OCI-M1 (cell line): ENCODE measurements around the gene NDUFS2.

ENCODE experiments used
- DNase-seq: peaks from one replicate; lab custom pipeline; 2025; lab: John Stamatoyannopoulos, UW

NDUFS2 gene

DNA sequence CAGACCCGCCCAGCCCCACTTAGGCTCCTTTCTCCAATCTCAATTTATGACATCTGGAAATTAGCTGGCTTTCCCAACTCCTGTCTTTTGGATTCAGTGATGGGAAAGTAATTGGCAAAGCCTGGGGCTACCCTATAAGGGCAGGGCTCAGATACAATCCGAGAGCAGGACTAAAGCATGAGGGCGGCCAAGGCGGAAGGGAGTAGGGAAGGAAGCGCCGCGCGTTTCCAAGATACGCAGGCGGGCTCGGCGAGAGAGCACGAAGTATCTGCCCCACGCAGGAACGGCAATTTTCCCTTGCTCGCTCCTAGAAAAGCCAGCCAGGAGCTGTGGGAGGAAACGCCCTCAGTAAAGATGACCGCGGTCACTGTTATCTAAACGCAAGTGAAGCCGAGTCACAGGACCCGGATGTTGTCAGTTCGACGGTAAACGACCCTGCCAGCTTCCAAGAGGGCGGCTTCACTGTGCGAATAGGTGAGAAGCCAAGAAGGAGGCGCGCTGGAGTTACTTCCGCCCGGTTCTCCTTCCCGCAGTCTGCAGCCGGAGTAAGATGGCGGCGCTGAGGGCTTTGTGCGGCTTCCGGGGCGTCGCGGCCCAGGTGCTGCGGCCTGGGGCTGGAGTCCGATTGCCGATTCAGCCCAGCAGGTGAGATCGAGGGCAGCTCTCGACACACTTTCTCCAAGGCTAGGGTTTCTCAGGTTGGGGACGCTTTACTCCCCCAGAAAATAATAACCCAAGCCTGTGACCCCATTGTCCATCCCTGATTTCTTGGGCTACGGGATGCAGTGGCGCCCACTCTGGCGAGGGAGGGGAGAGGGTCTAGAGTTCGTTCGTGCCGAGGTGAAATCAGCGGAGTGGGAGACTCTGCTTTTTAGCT lies at the start of gene NDUFS2:
NDUFS2 (plus strand) TSS at position 532 of the 877 bp plus-strand sequence; CDS start at position 551, 19 bp downstream.
- DNase-seq = peak; percentile 99

DNA sequence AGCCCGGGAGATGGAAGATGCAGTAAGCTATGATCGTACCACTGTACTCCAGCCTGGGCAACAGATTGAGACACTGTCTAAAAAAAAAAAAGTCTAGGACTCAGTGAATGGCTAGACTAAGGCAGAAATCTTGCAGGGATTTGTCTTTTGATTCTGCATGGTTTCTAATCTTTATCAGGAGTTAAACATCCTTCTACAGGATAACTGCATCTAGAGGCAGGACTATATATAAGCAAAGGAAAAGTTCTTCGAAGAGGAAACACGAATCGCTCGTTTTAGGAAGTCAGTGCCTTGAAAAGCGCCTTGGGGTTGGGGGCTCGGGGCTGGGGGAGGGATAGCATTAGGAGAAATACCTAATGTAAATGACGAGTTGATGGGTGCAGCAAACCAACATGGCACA lies 49.0 kb upstream of the NDUFS2 start:
- no peak for DNase-seq

DNA sequence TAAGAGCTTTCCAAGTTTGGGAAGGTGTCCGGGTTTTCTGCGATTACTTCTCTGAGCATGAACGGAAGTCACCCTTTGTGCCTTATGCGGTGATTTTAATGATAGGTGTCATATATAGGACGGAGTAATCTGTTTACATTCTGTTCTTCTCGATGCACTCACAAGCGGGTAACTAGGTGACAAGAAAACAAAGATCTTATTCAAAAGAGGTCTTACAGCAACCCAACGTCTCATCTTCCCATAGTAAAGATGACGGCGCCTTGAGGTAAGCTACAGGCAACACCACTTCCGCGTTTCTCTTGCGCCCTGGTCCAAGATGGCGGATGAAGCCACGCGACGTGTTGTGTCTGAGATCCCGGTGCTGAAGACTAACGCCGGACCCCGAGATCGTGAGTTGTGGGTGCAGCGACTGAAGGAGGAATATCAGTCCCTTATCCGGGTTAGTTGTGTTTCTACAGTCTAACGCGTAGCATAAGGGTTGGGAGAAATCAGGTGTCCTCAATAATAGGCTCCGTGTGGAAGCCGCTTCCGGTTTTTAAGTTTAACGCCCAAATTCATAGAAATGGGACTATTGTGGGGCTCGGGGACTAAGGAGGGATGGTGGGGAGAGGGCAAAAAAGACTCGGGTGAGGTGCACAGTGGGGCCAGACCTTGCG lies 48.4 kb upstream of the NDUFS2 start, which contains the start of gene UFC1:
UFC1 (plus strand) TSS at position 297 of the 656 bp plus-strand sequence; CDS start at position 317, 20 bp downstream.
- peak; percentile 95 for DNase-seq

DNA sequence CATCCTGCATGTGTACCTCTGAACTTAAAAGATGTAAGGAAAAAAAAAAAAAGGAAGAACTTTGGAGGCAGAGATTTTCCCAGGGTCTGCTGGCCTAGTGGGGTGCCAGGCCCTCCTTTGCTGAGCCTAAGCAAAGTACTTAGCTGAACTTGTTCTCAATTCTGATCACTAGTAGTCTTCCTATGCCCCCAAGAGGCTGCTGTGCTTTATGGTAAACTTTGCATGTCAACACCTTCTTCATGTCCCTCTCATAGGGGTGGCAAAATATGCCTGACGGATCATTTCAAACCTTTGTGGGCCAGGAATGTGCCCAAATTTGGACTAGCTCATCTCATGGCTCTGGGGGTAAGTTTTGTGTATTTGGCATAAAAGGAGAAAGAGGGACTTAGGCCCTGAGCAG lies 44.3 kb upstream of the NDUFS2 start:
- DNase-seq = no peak

DNA sequence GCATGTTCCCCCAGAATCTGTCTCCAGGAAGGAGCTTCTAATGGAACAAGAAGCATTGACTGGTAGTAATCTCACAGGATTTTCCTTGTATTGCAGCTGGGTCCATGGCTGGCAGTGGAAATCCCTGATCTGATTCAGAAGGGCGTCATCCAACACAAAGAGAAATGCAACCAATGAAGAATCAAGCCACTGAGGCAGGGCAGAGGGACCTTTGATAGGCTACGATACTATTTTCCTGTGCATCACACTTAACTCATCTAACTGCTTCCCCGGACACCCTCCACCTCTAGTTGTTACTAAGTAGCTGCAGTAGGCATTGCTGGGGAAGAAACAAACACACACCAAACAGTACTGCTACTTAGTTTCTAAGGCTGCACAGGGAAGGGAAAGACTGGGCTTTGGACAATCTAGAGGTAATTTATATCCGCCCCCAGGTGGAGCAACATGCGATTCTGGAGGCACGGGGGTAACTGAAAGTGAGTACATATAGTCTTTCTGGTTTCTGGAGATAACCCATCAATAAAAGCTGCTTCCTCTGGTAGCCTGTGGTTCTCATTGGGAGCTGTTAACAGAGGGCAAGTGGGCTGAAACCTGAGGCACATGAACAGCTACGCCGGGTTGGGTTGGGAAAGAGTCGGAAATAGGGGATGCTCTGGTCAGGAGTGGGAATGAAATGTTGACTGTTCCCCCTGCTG lies 43.7 kb upstream of the NDUFS2 start:
- DNase-seq = peak; percentile 61

DNA sequence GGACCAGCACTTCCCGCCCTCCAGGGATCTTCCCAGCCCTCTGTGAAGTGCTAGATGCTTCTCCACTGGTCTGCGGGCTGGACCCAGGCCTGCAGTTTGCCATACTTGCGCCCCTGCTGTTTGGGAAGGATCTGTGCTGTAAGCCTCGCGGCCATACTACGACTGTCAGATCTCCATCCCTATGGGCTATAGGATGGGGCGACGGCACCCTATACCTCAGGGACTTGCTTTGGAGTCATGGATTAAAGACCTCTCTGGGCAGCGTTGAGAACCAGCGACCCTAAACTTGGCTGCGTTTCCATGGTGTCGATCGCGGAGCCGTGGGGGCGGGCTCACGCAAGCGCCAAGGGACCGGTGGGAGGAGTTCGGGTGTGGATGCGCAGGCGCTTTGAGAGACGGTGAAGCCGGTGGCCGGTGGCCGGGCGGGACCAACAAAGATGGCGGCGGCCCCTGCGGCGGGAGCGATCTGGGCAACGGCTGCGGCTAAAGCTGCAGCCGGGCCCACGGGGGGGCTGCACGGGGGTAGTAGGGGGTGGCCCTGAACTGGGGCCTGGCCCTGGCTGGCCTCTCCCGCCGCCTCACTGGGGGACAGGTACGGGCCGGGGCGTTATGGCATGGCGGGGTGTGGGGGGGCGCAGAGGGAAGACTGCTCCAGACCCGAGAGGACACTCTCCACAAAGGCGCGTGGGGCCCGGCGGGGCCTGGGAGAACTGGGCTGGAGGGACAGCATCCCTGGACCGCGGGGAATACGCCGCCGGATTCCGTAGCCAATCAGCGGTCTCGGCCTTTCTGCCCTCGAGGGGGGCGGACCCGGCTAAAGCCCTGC lies 42.9 kb upstream of the NDUFS2 start, which contains the start of gene USP21:
USP21 (plus strand) TSS at position 414 of the 826 bp plus-strand sequence. CDS start 1,141 bp downstream, outside the sequence.
- peak; percentile 96 for DNase-seq

DNA sequence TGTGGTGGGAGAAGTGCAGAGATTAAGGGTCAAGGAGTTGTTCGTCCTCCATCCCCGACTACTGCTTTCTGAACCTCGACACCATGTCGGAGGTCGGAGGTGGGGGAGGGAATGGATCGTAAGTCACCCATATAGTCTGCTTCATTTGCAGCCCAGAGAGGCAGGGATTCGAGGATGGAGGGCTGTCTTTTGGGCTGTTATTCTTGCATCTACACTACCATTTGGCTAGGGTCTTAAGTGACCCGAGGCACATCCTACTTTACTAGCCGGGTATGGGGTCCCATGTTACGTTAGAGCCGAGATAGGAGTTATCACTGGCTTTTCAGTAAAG lies 42.3 kb upstream of the NDUFS2 start:
- DNase-seq = no peak

DNA sequence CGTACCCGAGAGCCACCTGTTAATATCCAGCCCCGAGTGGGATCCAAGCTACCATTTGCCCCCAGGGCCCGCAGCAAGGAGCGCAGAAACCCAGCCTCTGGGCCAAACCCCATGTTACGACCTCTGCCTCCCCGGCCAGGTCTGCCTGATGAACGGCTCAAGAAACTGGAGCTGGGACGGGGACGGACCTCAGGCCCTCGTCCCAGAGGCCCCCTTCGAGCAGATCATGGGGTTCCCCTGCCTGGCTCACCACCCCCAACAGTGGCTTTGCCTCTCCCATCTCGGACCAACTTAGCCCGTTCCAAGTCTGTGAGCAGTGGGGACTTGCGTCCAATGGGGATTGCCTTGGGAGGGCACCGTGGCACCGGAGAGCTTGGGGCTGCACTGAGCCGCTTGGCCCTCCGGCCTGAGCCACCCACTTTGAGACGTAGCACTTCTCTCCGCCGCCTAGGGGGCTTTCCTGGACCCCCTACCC lies 41.5 kb upstream of the NDUFS2 start:
- DNase-seq = no peak

DNA sequence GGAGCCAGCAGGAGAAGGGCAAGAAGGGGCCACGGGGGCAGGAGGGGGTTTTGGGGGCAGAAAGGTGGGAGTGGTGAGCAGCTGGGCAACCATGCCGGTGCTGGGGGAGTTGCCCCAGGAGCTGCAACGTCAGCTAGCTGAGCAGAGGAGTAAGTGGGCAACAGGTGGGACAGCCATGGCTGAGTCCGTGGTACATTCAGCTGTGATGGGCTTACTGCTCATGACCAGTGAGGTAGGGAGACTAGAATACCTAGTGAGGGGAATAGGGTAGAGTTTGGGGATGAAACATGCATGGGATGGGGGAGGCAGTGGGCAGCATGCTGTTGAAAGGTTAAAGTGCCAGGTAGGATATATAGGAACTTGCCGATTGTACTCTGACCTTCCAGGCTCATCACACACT lies 40.5 kb upstream of the NDUFS2 start:
- DNase-seq = no peak

DNA sequence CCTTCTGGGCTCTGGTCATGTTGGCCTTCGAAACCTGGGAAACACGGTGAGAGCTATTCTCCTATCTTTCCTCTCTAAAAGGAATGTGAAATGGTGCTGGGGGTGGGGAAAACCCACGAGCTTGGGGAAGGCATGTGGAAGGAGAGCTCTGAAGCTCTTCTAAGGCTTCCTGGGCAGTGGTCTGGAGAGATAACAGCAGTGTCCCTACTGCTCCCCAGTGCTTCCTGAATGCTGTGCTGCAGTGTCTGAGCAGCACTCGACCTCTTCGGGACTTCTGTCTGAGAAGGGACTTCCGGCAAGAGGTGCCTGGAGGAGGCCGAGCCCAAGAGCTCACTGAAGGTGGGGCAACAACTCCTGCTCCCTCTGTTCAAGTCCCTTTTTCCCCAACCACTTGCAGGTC lies 40.1 kb upstream of the NDUFS2 start:
- no peak for DNase-seq

DNA sequence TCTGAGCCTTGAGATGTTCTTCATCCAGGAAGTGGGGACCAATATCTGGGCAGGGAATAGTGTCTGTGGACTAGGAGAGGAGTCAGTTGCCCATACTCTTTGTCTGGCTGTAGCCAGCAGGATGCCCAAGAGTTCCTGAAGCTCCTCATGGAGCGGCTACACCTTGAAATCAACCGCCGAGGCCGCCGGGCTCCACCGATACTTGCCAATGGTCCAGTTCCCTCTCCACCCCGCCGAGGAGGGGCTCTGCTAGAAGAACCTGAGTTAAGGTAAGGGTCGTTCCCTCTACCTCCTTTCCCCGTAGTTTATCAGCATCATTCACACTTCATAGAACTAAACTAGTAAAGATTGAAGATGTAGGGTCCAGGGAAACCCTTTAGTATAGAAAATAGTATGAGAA lies 39.4 kb upstream of the NDUFS2 start:
- DNase-seq = no peak

DNA sequence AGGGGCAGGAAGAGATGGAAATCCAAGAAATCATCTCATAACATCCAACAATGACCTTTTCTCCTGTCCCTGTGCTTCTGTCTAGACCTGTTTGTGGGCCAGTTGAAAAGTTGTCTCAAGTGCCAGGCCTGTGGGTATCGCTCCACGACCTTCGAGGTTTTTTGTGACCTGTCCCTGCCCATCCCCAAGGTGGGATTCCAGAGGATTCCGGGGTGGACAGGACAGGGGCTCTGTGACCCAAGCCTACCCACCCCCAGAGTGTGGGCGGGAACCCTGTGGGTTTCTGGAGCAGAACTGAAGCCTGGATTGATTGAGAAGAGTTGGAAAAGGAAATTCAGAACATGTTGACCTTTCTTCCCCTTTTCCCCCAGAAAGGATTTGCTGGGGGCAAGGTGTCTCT lies 38.4 kb upstream of the NDUFS2 start:
- no peak for DNase-seq

DNA sequence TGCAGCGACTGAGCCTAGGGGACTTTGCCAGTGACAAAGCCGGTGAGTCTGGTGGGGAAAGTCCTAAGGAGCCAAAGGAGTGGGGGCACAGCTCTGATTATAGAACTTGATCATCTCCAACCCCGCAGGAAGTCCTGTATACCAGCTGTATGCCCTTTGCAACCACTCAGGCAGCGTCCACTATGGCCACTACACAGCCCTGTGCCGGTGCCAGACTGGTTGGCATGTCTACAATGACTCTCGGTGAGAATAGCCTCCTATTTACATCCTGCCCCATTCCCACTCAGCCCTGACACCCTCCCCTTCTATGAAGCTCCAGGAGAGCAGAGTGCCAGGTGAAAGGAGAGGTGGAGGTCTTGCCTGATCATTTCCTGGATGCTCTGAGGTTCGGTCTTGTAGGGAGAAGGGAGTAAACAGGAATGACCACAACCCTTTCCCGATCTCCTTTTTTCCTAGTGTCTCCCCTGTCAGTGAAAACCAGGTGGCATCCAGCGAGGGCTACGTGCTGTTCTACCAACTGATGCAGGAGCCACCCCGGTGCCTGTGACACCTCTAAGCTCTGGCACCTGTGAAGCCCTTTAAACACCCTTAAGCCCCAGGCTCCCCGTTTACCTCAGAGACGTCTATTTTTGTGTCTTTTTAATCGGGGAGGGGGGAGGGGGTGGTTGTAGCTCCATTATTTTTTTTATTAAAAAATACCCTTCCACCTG lies 37.1 kb upstream of the NDUFS2 start:
- DNase-seq = no peak

DNA sequence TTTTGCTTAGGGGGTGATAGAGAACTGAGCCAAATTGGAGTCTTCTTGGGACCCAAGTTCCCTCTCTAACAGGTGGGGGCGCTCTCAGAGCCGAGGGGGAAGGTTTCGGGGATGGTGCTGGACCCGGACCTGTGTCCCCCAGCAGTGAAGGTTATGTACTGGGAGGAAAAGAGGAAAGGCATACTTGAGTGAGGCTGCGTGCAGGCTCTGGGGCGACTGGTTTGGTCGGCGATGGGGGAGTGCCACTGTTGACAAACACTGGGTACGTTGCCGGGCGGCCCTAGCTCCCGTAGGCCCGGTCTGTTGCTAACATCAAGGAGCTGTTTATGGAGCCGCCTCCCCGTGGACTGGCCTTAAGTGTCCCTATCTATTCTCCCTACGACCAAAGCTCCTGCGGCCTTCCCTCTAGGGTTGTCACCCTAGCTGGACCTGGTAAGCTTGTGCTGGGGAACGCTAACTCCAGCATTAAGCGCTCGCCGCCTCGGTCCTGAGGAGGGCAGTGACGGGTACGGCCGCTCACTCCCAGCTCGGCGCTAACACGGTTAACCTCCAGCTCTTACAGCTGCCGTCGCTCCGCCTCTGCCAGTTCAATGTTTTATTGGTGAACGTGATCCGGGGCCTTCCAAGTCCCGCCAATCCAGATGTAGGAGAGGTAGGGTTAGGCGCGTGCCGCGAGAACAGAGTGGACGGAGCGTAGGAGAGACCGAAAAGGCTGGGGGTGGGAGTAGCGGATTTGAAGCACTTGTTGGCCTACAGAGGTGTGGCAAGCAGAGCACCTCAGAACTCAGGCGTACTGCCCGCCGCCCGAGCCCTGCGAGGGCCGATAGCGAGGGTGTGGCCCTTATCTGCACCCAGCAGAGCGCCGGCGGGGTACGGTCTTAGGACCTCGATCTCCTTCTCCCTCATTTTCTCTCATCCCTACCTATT lies 36.2 kb upstream of the NDUFS2 start, which contains the start of gene PPOX:
PPOX (plus strand) TSS at position 685 of the 927 bp plus-strand sequence. CDS start 422 bp downstream, outside the sequence.
- peak; percentile 100 for DNase-seq

DNA sequence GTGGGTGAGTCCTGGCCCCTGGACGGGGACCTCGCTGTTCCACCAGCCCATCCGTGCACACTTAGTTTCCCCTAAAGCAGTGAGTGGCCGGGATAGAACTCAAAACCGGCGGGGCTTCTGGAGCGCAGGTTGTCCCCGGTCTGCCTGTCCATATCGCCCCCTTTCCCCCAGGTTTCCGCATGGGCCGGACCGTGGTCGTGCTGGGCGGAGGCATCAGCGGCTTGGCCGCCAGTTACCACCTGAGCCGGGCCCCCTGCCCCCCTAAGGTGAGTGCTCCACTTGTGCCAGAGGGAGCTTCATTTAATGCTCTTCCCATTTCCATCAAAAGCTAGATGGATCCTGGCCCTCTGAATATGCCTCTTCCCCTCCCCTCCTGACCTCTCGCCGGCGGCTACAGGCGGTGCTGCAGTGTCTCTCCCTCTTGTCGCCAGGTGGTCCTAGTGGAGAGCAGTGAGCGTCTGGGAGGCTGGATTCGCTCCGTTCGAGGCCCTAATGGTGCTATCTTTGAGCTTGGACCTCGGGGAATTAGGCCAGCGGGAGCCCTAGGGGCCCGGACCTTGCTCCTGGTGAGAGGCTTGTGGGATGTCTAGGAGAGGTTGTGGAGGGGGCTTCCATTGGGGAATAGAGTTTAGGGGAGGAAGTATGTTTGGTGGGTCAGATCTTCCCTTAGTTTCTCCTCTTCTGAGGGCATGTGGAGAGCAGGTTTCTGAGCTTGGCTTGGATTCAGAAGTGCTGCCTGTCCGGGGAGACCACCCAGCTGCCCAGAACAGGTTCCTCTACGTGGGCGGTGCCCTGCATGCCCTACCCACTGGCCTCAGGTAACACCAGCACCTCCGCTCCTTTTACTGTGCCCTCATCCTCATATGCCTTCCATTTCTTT lies 35.3 kb upstream of the NDUFS2 start:
- DNase-seq = peak; percentile 84

DNA sequence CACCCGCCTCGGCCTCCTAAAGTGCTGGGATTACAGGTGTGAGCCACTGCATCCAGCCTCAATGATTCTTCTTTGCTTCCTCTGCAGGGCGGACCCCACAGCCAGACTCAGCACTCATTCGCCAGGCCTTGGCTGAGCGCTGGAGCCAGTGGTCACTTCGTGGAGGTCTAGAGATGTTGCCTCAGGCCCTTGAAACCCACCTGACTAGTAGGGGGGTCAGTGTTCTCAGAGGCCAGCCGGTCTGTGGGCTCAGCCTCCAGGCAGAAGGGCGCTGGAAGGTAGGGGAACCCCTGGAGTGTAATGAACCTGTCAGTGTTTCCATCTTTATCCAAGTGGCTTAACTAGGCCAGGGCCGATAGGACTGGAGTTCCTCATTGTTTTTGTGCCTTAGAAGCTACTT lies 33.3 kb upstream of the NDUFS2 start:
- DNase-seq = no peak

DNA sequence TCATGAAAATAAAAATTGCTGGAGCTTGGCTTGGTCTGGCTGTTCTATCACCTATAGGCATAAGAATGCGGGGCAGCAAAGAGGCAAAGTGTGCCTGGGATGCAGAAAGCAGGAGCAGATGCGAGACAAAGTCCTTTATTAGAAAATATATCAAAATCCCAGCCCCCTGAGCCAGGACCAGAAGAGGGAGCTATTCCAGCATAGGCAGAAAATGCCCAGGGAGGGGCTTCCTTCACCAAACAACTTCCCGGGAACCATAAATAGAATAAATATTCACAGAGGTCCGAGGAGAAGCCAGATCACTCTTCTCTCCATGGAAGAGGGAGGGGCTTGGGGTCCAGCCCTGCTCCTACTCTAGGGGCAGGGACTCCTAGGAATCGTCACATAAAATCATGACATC lies 31.0 kb upstream of the NDUFS2 start:
- no peak for DNase-seq

DNA sequence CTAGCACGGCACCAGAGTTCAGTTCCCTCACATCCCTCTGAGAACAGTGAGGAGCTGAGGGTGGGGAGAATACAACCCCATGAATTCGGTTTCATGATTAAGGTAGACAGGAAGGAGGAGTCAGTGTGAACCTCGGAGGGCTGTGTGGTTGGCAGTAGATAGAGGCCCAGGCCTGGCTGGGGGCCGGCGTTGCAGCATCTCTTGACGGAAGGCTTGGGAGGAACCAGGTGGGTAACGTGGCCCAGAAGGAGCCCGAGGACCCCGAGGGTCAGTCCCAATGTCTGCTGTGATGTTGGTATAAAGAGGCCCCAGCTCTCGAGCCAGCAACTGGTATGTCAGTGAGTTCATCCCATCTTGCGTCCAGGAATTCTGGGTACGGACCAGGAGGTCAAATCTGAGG lies 30.5 kb upstream of the NDUFS2 start:
- no peak for DNase-seq

DNA sequence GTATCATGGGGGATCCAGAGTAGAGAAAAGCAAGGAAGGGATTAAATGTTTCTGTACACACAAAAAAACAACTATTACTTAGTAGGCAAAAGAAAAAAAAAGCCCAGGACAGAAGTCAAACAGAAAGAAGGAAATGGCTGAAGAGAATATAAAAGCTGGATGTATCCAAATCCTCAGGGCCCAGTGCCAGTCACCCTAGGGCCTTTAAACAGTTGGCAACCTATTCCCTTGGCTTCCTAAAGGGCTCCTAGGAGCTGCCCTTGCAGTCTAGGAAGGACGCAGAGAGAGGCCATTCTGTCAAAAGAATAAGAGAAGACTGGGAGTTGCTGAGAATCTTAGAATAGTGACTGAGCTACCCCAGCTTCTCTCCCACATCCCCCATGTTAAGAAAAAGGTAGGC lies 29.8 kb upstream of the NDUFS2 start:
- DNase-seq = no peak
